ENCODE measurements around the gene LPP.

GRCh38 chr3:188686324-188686723 lies 532.4 kb downstream of the LPP start:
- TF ChIP-seq POLR2AphosphoS5 (IDR thresholded peaks at IDR 0.05), result no peak
- TF ChIP-seq, protein P1, sequence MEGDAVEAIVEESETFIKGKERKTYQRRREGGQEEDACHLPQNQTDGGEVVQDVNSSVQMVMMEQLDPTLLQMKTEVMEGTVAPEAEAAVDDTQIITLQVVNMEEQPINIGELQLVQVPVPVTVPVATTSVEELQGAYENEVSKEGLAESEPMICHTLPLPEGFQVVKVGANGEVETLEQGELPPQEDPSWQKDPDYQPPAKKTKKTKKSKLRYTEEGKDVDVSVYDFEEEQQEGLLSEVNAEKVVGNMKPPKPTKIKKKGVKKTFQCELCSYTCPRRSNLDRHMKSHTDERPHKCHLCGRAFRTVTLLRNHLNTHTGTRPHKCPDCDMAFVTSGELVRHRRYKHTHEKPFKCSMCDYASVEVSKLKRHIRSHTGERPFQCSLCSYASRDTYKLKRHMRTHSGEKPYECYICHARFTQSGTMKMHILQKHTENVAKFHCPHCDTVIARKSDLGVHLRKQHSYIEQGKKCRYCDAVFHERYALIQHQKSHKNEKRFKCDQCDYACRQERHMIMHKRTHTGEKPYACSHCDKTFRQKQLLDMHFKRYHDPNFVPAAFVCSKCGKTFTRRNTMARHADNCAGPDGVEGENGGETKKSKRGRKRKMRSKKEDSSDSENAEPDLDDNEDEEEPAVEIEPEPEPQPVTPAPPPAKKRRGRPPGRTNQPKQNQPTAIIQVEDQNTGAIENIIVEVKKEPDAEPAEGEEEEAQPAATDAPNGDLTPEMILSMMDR (IDR thresholded peaks at IDR 0.05), result no peak
- TF ChIP-seq POLR2A (IDR thresholded peaks at IDR 0.05), result no peak
- TF ChIP-seq EP300 (IDR thresholded peaks at IDR 0.05), result no peak
